Ishikawa (cell line): ENCODE measurements around the gene C17orf107.

ENCODE experiments used
- CEBPB ChIP-seq: IDR thresholded peaks from 2 replicates; pipeline ENCODE4 v1.6.1; 2012
- CREB1 ChIP-seq: IDR thresholded peaks from 2 replicates; pipeline ENCODE4 v1.6.1; 2012; ENCODE audit warnings: low read depth
- EGR1 ChIP-seq: IDR thresholded peaks from 2 replicates; pipeline ENCODE4 v1.6.1; 2012
- EP300 ChIP-seq: IDR thresholded peaks from 2 replicates; pipeline ENCODE4 v1.6.1; 2012; ENCODE audit warnings: borderline replicate concordance
- FOXM1 ChIP-seq: IDR thresholded peaks from 2 replicates; pipeline ENCODE4 v1.6.1; 2012; ENCODE audit warnings: low read depth, borderline replicate concordance
- MAX ChIP-seq: IDR thresholded peaks from 2 replicates; pipeline ENCODE4 v1.6.1; 2012
- NFIC ChIP-seq: IDR thresholded peaks from 2 replicates; pipeline ENCODE4 v1.6.1; 2012
- RAD21 ChIP-seq: IDR thresholded peaks from 2 replicates; pipeline ENCODE4 v1.6.1; 2012; ENCODE audit warnings: low read depth
- TAF1 ChIP-seq: IDR thresholded peaks from 2 replicates; pipeline ENCODE4 v1.6.1; 2012; ENCODE audit warnings: low read depth, mild to moderate bottlenecking
- TCF12 ChIP-seq: IDR thresholded peaks from 2 replicates; pipeline ENCODE4 v1.6.1; 2012; ENCODE audit warnings: low read depth
- TEAD4 ChIP-seq: IDR thresholded peaks from 2 replicates; pipeline ENCODE4 v1.6.1; 2012
- USF1 ChIP-seq: IDR thresholded peaks from 2 replicates; pipeline ENCODE4 v1.6.1; 2012
- YY1 ChIP-seq: IDR thresholded peaks from 2 replicates; pipeline ENCODE4 v1.6.1; 2012; ENCODE audit warnings: low read depth
- ZBTB7A ChIP-seq: IDR thresholded peaks from 2 replicates; pipeline ENCODE4 v1.6.1; 2012; ENCODE audit warnings: low read depth
- TF ChIP-seq, protein P1 (sequence below): IDR thresholded peaks from 2 replicates; pipeline ENCODE4 v1.6.1; 2012; ENCODE audit warnings: low read depth, mild to moderate bottlenecking

C17orf107 gene

GRCh38 chr17:4948166-4948930 lies 49.0 kb downstream of the C17orf107 start, which contains the start of gene PFN1:
TSS of gene PFN1 (minus strand) at chr17:4948530. CDS start at chr17:4948394, 136 bp downstream.
- no peak for TF ChIP-seq ZBTB7A
- no peak for TF ChIP-seq CREB1
- TF ChIP-seq USF1: no peak
- TF ChIP-seq EP300: 0 out of 2 replicates have a peak, but pooled peaks have one; percentile 19
- TF ChIP-seq TCF12: peak; percentile 47
- TF ChIP-seq NFIC: peak; percentile 5; the same call in 1 of the 2 replicates
- no peak for TF ChIP-seq TEAD4
- no peak for TF ChIP-seq EGR1
- TF ChIP-seq, protein P1, sequence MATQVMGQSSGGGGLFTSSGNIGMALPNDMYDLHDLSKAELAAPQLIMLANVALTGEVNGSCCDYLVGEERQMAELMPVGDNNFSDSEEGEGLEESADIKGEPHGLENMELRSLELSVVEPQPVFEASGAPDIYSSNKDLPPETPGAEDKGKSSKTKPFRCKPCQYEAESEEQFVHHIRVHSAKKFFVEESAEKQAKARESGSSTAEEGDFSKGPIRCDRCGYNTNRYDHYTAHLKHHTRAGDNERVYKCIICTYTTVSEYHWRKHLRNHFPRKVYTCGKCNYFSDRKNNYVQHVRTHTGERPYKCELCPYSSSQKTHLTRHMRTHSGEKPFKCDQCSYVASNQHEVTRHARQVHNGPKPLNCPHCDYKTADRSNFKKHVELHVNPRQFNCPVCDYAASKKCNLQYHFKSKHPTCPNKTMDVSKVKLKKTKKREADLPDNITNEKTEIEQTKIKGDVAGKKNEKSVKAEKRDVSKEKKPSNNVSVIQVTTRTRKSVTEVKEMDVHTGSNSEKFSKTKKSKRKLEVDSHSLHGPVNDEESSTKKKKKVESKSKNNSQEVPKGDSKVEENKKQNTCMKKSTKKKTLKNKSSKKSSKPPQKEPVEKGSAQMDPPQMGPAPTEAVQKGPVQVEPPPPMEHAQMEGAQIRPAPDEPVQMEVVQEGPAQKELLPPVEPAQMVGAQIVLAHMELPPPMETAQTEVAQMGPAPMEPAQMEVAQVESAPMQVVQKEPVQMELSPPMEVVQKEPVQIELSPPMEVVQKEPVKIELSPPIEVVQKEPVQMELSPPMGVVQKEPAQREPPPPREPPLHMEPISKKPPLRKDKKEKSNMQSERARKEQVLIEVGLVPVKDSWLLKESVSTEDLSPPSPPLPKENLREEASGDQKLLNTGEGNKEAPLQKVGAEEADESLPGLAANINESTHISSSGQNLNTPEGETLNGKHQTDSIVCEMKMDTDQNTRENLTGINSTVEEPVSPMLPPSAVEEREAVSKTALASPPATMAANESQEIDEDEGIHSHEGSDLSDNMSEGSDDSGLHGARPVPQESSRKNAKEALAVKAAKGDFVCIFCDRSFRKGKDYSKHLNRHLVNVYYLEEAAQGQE: no peak
- peak; percentile 66 for TF ChIP-seq MAX
- TF ChIP-seq TAF1: peak; percentile 79
- TF ChIP-seq YY1: peak; percentile 65
- TF ChIP-seq FOXM1: no peak
- peak; percentile 97 for TF ChIP-seq CEBPB

DNA sequence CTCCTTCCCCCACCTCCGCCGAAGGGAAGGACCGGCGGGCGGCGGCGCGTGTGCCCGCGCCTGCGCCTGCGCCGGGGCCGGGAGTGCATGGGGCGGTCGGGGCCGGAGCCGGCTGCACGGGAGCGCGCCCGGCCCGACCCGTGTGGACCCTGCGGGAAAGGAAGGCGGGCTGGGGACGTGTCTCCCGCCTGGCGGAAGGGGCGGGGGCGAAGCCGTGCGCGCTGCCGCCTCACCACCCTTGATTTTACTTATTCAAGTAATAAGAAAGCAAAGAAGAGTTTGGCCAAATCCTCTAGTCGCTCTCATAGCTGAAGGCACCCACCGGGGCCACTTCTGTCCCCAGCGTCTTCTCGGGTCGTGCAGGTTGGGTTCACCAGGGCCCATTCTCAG lies 49.6 kb downstream of the C17orf107 start:
- TF ChIP-seq CREB1: no peak
- TF ChIP-seq MAX: no peak; the same call in 1 of the 2 replicates
- TF ChIP-seq CEBPB: no peak
- TF ChIP-seq TCF12: no peak
- TF ChIP-seq FOXM1: no peak
- TF ChIP-seq, protein P1: no peak
- peak; percentile 14; the same call in 1 of the 2 replicates for TF ChIP-seq YY1
- no peak for TF ChIP-seq ZBTB7A
- TF ChIP-seq RAD21: no peak
- peak; percentile 13; the same call in 1 of the 2 replicates for TF ChIP-seq EGR1
- TF ChIP-seq TEAD4: no peak
- no peak for TF ChIP-seq EP300
- no peak for TF ChIP-seq NFIC

- TF ChIP-seq RAD21 (no peak), CREB1 (no peak), ZBTB7A (peak; percentile 83), NFIC (no peak), EP300 (peak; percentile 18; the same call in 1 of the 2 replicates), CEBPB (no peak), EGR1 (no peak), YY1 (0 out of 2 replicates have a peak, but pooled peaks have one; percentile 16), MAX (peak; percentile 95), TCF12 (no peak), FOXM1 (no peak), TAF1 (peak; percentile 40; the same call in 1 of the 2 replicates), USF1 (no peak), TEAD4 (no peak; the same call in 1 of the 2 replicates)
- TF ChIP-seq, protein P1: no peak
Observed at GRCh38 chr17:4949321-4950074, 50.2 kb downstream of the C17orf107 start.
